NCI-H748 (cell line): ENCODE data around the gene MAML3.

ENCODE experiments used
- DNase-seq: peaks from one replicate; lab custom pipeline; 2025; ENCODE audit not compliant: unreplicated experiment; lab: John Stamatoyannopoulos, UW

MAML3 gene

GRCh38 chr4:140127422-140127821, 26.6 kb downstream of the MAML3 start:
- no peak for DNase-seq

- no peak for DNase-seq
Measured at GRCh38 chr4:140126261-140126660, 27.7 kb downstream of the MAML3 start.

DNA sequence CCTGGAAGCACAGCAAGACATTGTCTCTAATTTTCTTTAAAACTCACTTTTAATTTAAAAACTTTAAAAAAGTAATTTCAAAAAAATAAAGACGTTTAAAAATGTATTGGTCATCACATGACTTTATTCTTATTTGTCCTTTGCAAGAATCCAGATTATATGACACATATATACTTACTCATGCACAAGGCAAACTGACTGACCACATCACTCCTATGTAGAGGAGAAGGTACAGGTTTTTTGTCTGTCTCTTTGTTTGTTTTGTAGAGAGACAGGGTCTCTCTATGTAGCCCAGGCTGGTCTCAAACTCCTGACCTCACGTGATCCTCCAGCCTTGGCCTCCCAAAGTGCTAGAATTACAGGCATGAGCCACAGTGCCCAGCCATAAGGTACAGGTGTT, 28.6 kb downstream of the MAML3 start:
- DNase-seq: no peak

DNA sequence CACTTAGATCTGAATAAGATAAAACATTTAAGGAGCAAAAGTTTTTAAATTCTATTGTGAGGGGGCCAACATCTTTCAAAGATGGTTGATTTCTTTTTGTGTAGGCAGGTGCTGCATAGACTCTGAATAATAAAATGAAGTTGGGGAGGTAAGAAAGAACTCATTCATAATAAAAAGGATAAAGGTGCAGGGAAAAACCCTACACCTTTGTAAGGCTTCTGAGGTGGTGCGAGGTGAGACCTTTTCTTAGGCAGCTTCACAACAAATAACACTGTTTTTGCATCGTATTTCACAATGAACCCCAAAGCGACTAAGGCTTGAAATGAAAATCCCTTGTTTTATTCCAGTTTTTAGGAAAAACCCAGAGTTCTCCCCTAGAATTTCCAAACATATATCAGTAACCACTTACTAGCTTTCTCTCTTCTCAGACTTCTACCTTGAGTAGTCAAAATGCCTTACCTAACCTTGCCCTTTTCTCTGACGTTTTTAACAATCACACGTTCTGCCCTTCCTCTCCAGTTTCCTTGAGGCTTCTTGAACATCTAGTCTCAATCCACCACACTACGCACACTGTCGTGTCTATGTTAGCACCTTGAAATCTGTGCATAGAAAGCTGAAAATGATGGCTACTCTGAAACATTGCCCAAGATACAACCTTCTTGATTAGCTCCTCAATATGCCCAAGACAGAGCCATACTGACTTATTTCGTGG, 30.2 kb downstream of the MAML3 start:
- DNase-seq: no peak

DNA sequence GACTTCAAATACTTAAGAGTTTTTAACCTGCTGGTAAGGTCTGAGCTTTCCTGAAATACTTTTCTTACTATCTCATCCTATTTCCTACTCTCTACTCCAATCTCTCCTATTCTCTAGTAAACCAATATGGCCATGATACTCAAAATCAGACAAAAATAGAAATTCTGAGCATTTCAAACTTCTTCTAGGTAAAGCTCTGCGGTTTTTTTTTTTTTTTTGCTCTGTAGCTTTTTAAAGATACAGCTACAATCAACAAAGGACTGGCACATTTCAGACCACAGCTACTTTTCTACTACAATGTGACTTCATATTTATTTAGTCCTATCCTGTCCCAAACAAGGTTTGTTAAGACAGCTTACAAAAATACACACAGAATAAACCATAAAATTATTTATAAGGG, 31.1 kb downstream of the MAML3 start:
- DNase-seq: no peak

DNA sequence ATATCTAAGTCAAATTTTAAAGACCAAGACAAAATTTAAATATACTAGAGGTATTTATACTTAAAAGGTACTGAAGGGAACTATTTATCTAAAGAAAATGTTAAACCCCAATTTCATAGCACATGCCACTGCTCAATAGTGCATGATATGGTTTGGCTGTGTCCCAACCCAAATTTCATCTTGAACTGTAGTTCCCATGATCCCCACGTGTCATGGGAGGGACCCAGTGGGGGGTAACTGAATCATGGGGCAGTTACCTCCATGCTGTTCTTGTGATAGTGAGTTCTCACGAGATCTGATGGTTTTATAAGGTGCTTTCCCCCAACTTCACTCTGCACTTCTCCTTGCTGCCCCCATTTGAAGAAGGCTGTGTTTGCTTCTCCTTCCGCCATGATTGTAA, 32.3 kb downstream of the MAML3 start:
- DNase-seq: no peak

DNA sequence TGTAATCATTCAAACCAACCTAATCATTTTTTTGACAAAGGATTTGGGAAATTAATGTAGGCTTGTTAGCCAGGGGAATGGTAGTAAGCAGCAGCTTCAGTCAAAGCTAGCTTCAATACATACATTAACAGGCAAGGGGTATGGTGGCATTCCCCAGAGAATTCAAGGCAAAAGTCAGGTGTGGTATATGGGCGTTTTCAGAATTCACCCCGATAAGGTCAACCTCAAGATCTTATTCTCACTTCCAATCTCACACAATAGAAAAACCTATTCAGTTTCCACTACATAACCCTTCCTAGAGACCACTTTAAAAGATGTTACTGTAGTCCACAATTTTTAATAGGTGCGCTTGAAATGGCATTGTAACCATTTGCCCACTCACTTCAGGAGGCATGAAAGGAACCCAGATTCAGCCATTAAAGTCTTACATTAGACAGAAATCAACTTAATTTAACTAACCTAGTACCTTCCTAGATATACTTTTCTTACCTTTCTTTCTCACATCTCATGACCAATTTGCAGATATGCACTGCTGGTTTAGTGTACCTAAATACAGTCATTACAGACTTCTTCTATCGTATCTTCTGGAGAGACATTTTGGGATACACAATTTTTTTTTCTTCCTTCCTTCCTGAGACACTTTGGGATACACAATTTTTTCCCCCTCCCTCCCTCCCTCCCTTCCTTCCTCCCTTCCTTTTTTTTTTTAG, 34.9 kb downstream of the MAML3 start:
- DNase-seq: no peak

DNA sequence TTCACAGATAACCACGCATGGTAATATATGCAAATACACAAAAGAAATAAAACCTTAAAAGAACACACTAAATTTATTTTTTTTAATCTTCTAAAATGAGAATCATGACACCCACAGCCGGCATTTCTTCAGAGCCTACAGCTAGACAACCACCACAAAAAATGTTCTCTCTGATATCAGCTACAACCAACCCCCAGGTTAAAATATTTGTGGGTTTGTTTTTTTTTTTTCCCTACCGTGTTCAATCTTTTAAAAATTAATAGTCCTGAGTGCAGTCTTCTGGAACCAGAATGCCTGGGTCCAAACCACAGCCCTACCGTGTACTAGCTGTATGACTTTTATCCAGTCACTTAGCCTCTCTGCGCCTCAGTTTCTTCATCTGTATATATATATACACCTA, 36.0 kb downstream of the MAML3 start:
- no peak for DNase-seq

DNA sequence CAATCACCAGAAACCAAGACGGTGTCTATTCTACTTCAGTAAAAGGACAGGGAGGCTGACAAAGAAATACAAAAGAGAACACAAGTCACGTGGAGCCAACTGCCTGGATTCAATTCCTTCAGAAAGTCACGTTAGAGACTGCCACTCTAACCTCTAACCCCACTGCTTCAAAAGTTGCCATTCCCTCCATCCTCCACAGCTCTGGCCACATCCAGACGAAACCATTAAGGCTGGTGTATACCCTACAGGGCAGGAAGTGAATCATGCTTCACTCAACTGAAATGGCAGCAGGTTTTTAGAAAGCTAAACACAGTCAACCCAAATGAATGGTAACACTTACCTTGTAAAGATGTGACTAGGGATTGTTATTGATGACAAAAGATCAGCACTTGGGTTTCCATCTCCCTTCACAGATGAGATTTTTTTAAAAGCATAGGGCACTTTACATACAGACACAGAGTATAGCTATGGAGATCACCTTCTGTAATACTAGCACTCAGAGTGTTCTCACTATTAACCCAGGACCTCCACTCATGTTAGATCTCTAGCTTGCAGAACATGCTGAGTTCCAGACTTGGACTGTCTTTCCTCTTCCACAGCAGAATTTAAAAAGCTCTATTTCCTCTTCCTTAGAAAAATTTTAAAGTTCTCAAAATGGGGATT, 37.4 kb downstream of the MAML3 start:
- DNase-seq: no peak

- no peak for DNase-seq
Measured at GRCh38 chr4:140115140-140115539, 38.8 kb downstream of the MAML3 start.

GRCh38 chr4:140113653-140114052, 40.3 kb downstream of the MAML3 start:
- DNase-seq: no peak

GRCh38 chr4:140112576-140112975, 41.4 kb downstream of the MAML3 start:
- no peak for DNase-seq

- DNase-seq: no peak
Measured at GRCh38 chr4:140111256-140111655, 42.7 kb downstream of the MAML3 start.

- DNase-seq: no peak
Measured at GRCh38 chr4:140110542-140111215, 43.3 kb downstream of the MAML3 start.

- DNase-seq: peak; percentile 74
Measured at GRCh38 chr4:140109737-140110136, 44.2 kb downstream of the MAML3 start.

DNA sequence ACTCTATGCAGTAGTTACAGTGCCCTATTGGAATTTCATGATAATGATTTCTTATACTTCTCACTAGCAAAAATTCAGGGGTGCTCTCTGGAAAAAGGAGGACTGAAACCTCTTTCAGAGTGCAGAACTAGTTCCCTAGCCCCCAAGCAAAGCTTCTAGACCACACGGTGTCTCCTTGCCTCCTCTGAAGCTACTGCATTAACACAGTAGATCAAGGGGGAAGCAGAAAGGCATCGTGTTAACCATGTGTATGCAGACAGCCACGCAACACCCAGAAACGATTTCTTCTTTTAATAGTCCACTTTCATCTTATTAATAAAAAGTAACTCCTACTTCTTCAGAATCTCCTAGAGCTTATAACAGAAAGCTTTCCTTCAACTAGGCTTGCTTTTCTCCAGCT, 44.7 kb downstream of the MAML3 start:
- no peak for DNase-seq

DNA sequence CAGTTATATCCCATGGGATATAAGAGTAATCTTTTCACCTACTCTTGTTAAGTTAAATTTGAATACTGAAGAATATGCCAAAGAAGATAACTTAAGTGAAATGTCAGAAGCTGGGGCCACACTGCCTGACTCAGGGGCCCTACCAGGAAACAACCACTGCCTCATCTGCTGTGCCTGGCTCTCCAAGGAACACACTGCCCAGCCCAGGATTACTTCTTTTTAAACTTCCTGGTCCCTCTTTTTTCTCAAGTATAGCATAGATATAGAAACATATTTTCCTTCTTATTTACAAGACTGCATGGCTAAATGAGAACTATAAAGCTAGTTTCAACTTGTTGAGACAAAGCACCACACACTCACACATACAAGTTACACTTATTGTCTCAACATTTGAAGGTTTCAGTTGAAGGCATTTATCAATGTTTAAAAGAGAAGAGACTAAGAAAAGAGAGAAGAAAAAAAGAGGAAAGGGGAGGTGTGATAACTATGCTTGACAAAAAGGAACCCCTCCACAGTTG, 45.2 kb downstream of the MAML3 start:
- DNase-seq: no peak

DNA sequence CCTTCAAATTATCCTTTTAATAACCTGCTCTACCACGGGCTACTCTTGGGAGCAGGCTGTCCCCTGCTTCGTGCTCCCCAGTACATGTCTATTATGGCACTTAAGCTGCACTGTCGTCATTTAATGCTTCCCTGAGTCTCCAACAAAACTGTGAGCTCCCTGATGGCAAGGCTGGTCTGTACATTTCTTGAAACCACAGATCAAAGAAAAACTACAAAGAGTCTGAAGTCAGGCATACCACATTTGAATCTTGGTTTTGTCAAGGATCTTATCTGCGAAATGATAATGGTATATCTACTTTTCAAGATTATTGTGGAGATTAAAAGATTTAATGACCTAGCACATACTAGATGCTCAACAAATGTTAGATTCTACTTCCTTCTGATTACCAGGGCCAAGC, 45.7 kb downstream of the MAML3 start:
- DNase-seq: no peak

DNA sequence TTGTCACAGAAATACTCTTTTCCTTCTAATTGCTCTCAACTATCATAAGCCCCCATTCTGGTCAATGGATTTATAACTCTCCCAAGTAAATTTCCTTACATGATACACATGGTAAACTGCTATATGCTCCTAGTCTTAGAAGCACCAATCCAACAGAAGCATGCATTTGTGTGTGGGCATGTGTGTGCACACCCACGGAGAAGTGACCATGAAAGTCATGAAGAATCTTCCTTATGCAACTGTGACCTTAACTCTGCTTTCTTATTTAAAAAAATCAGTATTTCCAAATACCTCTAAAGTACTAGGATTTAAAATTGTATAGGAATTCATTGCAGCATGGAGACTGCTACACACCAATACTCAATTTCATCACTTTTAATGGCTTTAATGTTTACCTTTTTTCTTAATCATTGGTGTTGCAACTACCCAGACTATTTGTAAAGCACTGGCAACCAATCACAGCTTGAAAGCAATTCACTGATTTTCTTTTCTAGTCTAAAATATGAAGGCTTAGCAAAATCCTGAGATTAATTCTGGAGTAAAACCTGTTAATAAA, 47.6 kb downstream of the MAML3 start:
- DNase-seq: no peak

- DNase-seq: no peak
Measured at GRCh38 chr4:140105436-140105835, 48.5 kb downstream of the MAML3 start.

- DNase-seq: no peak
Measured at GRCh38 chr4:140103676-140104075, 50.3 kb downstream of the MAML3 start.
